Left ventricle myocardium superior (tissue), 1 donor: ENCODE measurements around the gene NKPD1. TPM values are rescaled to one million over a fixed set of nuclear protein-coding genes. Genes with fewer than 3 reads are reported as not detected.

Experiments
- ATAC-seq: fragments of 200-7000 bp; cut with Tn5 transposase; one replicate; pipeline ENCODE4 v1.9.1; 2020; ENCODE audit warnings: mild to moderate bottlenecking, moderate library complexity
- DNase-seq: peaks from one replicate; pipeline ENCODE4 v3.0.0-alpha.2; 2020
- intact Hi-C: fragments of 100-400 bp; cut with micrococcal nuclease; formaldehyde crosslinking; loops from one replicate; pipeline ENCODE4 v1.11.0; 2022
- total RNA-seq: library from RNA; stranded (reverse); fragmentation: NEBNext Ultra II Directional; extraction: Animal tissue kit (Norgen Biotek cat#: 25700); gene quantifications from one replicate; pipeline ENCODE4 v1.2.1, GENCODE V29; 2021
- donor health status: DM: no; HTN: yes; CAD: no; lungs with severe emphysema.

NKPD1 gene
- total RNA-seq, 1 donor from 2014 or later = 0.07 TPM

GRCh38 chr19:45145270-45146189 is 15.3 kb downstream of the NKPD1 start:
- intact Hi-C loops = no loop called here
- no peak for ATAC-seq
- DNase-seq = no peak

- ATAC-seq (no peak), DNase-seq (no peak)
- intact Hi-C loops = no loop called here
Measured at GRCh38 chr19:45144431-45145269, 16.1 kb downstream of the NKPD1 start.

- ATAC-seq (no peak), DNase-seq (no peak)
- intact Hi-C loops = no loop called here
Measured at GRCh38 chr19:45142726-45143110, 18.1 kb downstream of the NKPD1 start.

- intact Hi-C loops = no loop called here
- ATAC-seq = no peak
- no peak for DNase-seq
Measured at GRCh38 chr19:45142016-45142725, 18.6 kb downstream of the NKPD1 start.

GRCh38 chr19:45141203-45141900 is 19.4 kb downstream of the NKPD1 start:
- ATAC-seq (no peak), DNase-seq (no peak)
- intact Hi-C loops = no loop called here

DNA sequence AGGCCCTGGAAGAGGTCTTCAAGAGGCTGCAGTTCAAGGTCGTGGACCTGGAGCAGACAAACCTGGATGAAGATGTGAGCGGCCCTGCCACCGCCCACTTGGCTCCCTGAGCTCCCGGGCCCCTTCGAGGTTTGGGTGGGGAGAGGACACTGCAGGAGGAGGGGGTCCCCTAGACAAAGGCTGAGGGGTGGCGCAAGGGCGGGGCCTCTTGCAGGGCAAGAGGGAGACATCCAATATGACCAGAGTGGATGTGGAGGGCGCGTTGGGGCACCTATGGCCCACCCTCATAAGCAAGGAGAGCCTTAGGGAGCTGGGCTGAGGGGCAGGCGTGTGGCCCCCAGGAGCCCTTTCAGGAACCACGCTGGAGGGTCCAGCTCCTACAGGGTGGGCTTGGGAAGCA is 20.2 kb downstream of the NKPD1 start:
- ATAC-seq = no peak
- intact Hi-C loops = no loop called here
- no peak for DNase-seq

GRCh38 chr19:45140144-45140503 is 20.7 kb downstream of the NKPD1 start:
- ATAC-seq (no peak), DNase-seq (no peak)
- intact Hi-C loops = no loop called here

- intact Hi-C loops = no loop called here
- ATAC-seq (no peak), DNase-seq (no peak)
Measured at GRCh38 chr19:45139286-45140143, 21.3 kb downstream of the NKPD1 start.

- ATAC-seq (no peak), DNase-seq (no peak)
- intact Hi-C loops = no loop called here
Measured at GRCh38 chr19:45138303-45138751, 22.5 kb downstream of the NKPD1 start.

DNA sequence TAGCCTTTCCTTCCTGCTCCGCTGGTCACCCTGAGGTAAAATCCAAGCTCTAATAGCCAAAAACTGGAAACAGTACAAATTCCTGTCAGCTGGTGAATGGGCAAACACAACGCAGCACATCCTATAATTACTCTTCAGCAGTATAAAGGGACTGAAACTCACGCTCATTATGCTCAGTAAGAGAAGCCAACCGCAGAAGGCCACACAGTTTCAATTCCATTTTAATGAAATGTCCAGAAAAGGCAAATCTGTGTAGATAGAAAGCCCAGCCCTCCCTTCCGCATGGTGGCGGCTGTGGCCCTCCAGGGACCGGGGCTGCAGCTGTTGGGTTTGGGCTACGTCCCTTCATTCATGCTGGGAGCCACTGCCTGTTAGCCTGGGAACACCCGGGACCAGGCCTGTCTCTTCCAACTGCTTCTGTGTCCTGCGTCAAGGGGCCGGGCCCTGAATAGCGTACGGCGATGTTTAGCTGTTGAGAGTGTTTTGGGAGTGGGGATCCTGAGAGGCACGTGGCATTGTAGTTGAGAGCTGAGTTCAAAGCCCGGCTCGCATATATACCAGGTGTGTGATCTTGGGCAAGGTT is 23.5 kb downstream of the NKPD1 start:
- peak; percentile 78 for DNase-seq
- peak; percentile 90 for ATAC-seq
- intact Hi-C loops = no loop called here

DNA sequence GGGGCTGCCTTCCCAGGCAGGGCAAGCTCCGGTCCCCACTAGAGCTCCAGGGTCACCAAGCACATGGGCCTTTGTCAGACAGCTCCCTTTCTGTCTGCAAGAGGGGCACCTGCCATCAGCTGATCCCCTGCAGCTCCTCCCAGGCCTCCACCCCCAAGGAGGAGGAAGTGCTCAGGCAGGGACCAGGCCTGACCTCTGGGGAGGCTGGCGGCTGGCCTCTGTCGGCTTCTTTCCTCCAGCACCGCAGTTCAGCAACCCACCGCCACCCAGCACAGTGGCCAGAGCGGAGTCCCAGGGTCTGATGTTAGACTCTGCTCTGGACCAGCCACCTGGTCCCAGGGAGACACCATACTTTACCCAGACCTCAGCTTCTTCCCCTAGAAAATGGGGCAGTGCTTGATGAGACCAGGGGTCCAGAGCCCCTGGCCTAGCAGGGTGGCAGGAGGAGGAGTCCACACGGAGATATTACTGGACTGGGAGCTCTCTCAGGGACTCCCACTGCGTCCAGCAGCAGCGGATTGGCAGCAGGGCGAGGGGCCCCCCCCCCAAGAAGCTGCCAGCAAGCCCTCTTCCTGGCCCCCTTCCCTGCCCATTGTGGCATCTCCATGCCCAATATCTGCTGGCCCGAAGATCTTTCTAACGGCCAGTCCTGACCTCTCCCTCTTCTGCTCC is 24.1 kb downstream of the NKPD1 start:
- no peak for ATAC-seq
- intact Hi-C loops = no loop called here
- no peak for DNase-seq

DNA sequence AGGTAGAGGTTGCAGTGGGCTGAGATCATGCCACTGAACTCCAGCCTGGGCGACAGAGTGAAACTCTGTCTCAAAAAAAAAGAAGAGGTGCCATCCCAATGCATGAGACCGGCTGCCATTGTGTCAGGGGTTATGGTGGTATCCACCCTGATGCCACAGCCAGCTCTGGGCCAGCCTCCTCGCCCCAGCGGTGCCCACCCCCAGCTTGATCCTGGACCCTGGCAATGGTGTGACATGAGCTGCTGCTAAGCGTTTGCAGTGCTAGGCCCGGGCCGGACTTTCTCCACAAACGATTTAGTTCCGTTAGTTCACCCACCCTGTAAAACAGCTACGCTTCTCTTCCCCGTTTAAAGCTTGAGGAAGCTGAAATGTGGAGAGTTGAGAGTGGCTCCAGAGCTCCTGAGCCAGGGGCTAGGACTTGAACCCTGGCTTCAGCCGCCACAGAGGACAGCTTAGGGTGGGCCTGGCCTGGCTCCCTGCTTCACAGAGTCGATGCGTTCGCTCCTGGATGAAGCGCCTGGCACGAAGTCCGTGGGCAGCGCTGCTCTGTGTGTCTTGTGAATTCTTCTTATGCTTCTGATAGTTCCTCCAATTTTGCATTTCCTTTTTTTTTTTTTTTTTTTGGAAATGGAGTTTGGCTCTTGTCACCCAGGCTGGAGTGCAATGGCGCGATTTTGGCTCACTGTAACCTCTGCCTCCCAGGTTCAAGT is 25.5 kb downstream of the NKPD1 start:
- ATAC-seq (no peak), DNase-seq (no peak)
- intact Hi-C loops = no loop called here

GRCh38 chr19:45133661-45134060 is 27.1 kb downstream of the NKPD1 start:
- DNase-seq = no peak
- intact Hi-C loops = no loop called here
- ATAC-seq = no peak

- no peak for ATAC-seq
- intact Hi-C loops = no loop called here
- DNase-seq = no peak
Measured at GRCh38 chr19:45130888-45131615, 29.7 kb downstream of the NKPD1 start.

GRCh38 chr19:45130236-45130635 is 30.5 kb downstream of the NKPD1 start:
- no peak for DNase-seq
- ATAC-seq = no peak
- intact Hi-C loops = no loop called here

DNA sequence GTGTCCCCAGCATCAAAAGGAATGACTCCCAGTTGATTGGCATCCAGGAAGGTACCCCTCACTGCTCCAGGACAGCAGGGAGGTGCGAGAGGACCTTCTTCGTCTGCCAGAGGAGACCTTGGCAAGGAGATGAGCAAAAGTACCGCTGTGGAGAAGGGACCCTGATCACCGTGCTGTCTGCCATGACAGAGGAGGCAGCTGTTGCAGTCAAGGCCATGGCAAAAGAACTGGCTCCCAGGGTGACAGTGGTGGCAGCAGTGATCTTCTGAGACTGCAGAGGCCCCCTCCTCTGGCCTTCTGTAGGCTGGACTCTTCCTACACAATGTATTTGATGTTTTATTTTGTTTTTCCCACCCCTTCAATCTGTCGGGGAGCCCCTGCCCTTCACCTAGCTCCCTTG is 32.0 kb downstream of the NKPD1 start:
- DNase-seq (no peak), ATAC-seq (no peak)

More for the DNA sequence above, 32.0 kb downstream of the NKPD1 start:
- intact Hi-C loops = no loop called here
